Stimulated activated naive B cell treated with anti-CD40 and anti-IgM and Interleukin-4, amounts not matched to agents 10 μg/mL and 1 μg/mL and 100 μg/mL, for 72 hours (primary cell): ENCODE results near the gene FGF2.
A peak's percentile ranks its signal among the peaks of the same experiment; 100 is the strongest.
"Not testable (repeated sequence)": the region's sequence is repeated elsewhere in the genome, so short reads cannot be mapped to it uniquely, and the experiment has no call there.

Experiments
- ATAC-seq, 2 donors: fragments of 150-1000 bp; cut with Tn5 transposase; replicated peaks; 2 replicates each; pipeline ENCODE4 v1.10.0; 2021; ENCODE audit warnings: moderate library complexity in 1 of 2
- DNase-seq: peaks from one replicate; pipeline ENCODE4 v3.0.0; 2021
- H3K27ac Mint-ChIP-seq: one replicate; pipeline ENCODE4 v1.8.0; 2022; ENCODE audit warnings: mild to moderate bottlenecking, mixed read lengths
- H3K27me3 Mint-ChIP-seq, 2 donors: one replicate each; pipeline ENCODE4 v1.8.0; 2022; ENCODE audit warnings: mixed read lengths in 2 of 2
- H3K36me3 Mint-ChIP-seq, 2 donors: one replicate each; pipeline ENCODE4 v1.8.0; 2022; ENCODE audit warnings: mixed read lengths in 2 of 2, mild to moderate bottlenecking in 1 of 2
- H3K4me1 Mint-ChIP-seq, 2 donors: one replicate each; pipeline ENCODE4 v1.8.0; 2022; ENCODE audit warnings: mixed read lengths in 2 of 2, mild to moderate bottlenecking in 1 of 2
- H3K4me3 Mint-ChIP-seq, 2 donors: one replicate each; pipeline ENCODE4 v1.8.0; 2022; ENCODE audit warnings: mild to moderate bottlenecking in 2 of 2, mixed read lengths in 2 of 2, moderate library complexity in 1 of 2
- H3K9me3 Mint-ChIP-seq, 2 donors: one replicate each; pipeline ENCODE4 v1.8.0; 2022; ENCODE audit warnings: mixed read lengths in 2 of 2, mild to moderate bottlenecking in 1 of 2

Gene FGF2

GRCh38 chr4:122826553-122827257 is at the start of gene FGF2:
Gene FGF2 (plus strand): TSS chr4:122826831. CDS start chr4:122827175, 344 bp downstream.
- DNase-seq: no peak
- peak; percentile 3 to 7 for ATAC-seq
- Mint-ChIP-seq H3K4me3 (peak within 1 kb of the TSS; percentile 85 to 92), H3K9me3 (peaks cover 0 to 2% of the 10 kb centered on the region in 2 donors), H3K4me1 (peaks cover 13 to 22% of the 10 kb centered on the region in 2 donors), H3K36me3 (peaks cover 0 to 1% of the 10 kb centered on the region in 2 donors), H3K27ac (peak within 1 kb of the TSS; percentile 84), H3K27me3 (peaks cover 67 to 76% of the 10 kb centered on the region in 2 donors)

DNA sequence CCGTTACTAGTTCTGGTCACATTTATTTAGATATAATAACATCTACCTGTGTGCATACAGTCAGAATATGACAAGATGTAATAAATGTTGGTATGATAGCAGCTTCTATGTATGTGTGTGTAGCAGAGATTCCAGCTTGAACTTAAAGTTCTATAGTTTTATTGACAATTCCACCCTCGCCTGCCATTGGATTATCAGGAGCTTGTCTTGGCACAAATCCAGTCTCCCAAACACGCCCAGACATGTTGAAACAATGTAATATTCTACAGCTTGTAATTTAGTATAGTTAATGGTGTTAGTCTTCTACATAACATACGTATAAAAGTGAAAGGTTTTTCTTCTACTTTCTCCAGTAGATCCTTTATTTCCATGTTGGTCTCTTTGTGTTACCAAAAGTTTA is 49.7 kb upstream of the FGF2 start:
- Mint-ChIP-seq H3K9me3 (no peaks in the 10 kb centered on the region), H3K27me3 (peaks cover 8 to 11% of the 10 kb centered on the region in 2 donors), H3K27ac (no peak overlapping the region), H3K4me3 (no peak overlapping the region), H3K36me3 (no peaks in the 10 kb centered on the region), H3K4me1 (peaks cover 0 to 2% of the 10 kb centered on the region in 2 donors)
- ATAC-seq: no peak
- DNase-seq: no peak

- no peak overlapping the region for H3K4me3 Mint-ChIP-seq
- ATAC-seq (no peak), DNase-seq (no peak)
- no peaks in the 10 kb centered on the region for H3K36me3 Mint-ChIP-seq
- peaks cover 9 to 19% of the 10 kb centered on the region in 2 donors for H3K27me3 Mint-ChIP-seq
- H3K9me3 Mint-ChIP-seq: no peaks in the 10 kb centered on the region
- peaks cover 0 to 2% of the 10 kb centered on the region in 2 donors for H3K4me1 Mint-ChIP-seq
- no peak overlapping the region for H3K27ac Mint-ChIP-seq
These were observed 48.6 kb upstream of the FGF2 start for GRCh38 chr4:122777846-122778673.

DNA sequence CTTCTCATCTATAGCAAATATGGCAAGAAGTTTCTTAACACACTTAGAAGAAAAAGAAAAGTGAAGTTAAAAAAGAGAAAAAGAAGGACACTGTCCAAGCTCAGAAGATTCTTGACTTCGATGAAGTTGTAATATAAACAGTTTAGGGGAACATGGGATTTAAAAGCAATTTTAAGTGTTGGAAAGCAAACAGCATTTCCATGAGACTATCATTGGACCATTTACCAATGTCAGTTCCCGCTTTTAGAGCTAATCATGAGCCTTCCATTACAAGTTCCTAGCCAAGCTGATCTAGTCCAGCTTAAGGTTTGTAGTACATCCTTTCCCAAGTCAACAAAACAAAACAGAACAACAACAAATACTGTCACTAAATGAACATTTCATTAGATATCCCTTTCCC is 45.1 kb upstream of the FGF2 start:
- DNase-seq (no peak), ATAC-seq (no peak)
- no peak overlapping the region for H3K27ac Mint-ChIP-seq
- peaks cover 21 to 25% of the 10 kb centered on the region in 2 donors for H3K27me3 Mint-ChIP-seq
- H3K36me3 Mint-ChIP-seq: no peaks in the 10 kb centered on the region
- H3K4me1 Mint-ChIP-seq: peaks cover 7 to 15% of the 10 kb centered on the region in 2 donors
- H3K9me3 Mint-ChIP-seq: peaks cover 1 to 3% of the 10 kb centered on the region in 2 donors
- H3K4me3 Mint-ChIP-seq: no peak overlapping the region

DNA sequence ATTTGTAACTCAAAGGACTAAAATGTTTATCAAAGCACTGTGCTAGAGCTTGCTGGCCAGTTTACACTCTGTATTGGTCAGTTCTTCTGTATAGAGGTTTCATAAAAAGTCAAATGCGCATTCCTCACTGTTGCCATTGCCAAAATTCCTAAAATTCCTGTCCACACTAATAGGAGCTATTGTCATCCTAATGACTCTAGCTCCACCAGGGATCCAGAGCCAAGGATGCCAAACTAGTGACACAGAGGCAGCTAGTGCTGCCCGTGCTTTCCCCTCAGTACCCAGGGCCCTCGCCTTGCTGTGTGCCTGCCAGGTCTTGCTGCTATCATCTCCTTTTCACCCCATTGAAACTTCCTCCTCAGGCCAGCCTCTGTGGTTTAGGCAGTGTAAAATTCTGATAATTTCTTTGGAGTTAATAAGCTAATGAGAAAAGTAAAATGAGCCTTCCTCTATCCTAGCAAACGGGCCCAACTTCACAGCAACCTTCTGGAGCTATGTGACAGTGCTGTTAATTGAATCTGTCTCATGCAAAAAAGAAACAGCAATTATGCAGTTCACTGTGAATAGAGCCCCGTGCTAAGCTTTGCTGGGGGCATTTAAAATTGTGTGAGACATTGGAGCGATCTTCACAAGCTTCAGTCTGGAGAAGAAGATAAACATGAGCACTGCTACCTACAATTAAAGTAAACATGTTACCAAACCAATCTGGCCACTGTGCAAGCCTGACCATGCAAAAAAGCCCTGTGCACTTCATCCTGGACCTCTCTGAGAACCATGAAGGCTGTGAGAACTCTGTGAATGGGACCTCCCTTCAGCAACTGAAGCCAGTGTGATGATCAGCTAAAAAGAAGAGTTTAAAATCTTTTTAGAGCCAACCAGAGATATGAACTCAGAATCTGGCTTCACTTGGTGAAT is 43.1 kb upstream of the FGF2 start:
- H3K36me3 Mint-ChIP-seq: no peaks in the 10 kb centered on the region
- no peak overlapping the region for H3K27ac Mint-ChIP-seq
- ATAC-seq (no peak), DNase-seq (no peak)
- peaks cover 7 to 15% of the 10 kb centered on the region in 2 donors for H3K4me1 Mint-ChIP-seq
- peaks cover 22 to 25% of the 10 kb centered on the region in 2 donors for H3K27me3 Mint-ChIP-seq
- H3K9me3 Mint-ChIP-seq: peaks cover 1 to 4% of the 10 kb centered on the region in 2 donors
- H3K4me3 Mint-ChIP-seq: no peak overlapping the region

GRCh38 chr4:122784261-122784660 is 42.4 kb upstream of the FGF2 start:
- no peak overlapping the region for H3K27ac Mint-ChIP-seq

DNA sequence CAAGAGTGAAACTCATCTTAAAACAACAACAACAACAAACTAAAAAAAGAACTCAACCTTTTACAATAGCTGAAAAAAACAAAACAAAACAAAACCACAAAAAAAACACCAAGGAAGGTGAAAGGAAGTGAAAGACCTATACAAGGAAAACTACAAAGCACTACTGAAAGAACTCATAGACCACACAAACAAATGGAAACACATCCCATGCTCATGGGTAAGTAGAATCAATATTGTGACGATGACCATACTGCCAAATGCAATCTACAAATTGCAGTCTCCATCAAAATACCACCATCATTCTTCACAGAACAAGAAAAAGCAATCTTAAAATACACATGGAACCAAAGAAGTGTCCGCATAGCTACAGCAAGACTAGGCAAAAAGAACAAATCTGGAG is 41.5 kb upstream of the FGF2 start:
- H3K4me3 Mint-ChIP-seq: no peak overlapping the region
- peaks cover 23 to 24% of the 10 kb centered on the region in 2 donors for H3K27me3 Mint-ChIP-seq
- DNase-seq: no peak
- H3K4me1 Mint-ChIP-seq: peaks cover 7 to 15% of the 10 kb centered on the region in 2 donors
- no peaks in the 10 kb centered on the region for H3K36me3 Mint-ChIP-seq
- no peak overlapping the region for H3K27ac Mint-ChIP-seq
- peaks cover 1 to 4% of the 10 kb centered on the region in 2 donors for H3K9me3 Mint-ChIP-seq
- no peak for ATAC-seq

More at GRCh38 chr4:122784261-122784660, 42.4 kb upstream of the FGF2 start:
- Mint-ChIP-seq H3K4me3 (no peak overlapping the region), H3K36me3 (no peaks in the 10 kb centered on the region), H3K27me3 (peaks cover 22 to 25% of the 10 kb centered on the region in 2 donors), H3K4me1 (peaks cover 7 to 15% of the 10 kb centered on the region in 2 donors), H3K9me3 (peaks cover 1 to 4% of the 10 kb centered on the region in 2 donors)
- ATAC-seq (no peak), DNase-seq (no peak)

- Mint-ChIP-seq H3K4me1 (peaks cover 7 to 15% of the 10 kb centered on the region in 2 donors), H3K27me3 (peaks cover 18 to 23% of the 10 kb centered on the region in 2 donors)
- not testable (repeated sequence) for H3K4me3 Mint-ChIP-seq, H3K9me3 Mint-ChIP-seq, H3K36me3 Mint-ChIP-seq, H3K27ac Mint-ChIP-seq, DNase-seq
- ATAC-seq: peak; percentile 41 to 72
These were observed 40.3 kb upstream of the FGF2 start for GRCh38 chr4:122786296-122786695.

DNA sequence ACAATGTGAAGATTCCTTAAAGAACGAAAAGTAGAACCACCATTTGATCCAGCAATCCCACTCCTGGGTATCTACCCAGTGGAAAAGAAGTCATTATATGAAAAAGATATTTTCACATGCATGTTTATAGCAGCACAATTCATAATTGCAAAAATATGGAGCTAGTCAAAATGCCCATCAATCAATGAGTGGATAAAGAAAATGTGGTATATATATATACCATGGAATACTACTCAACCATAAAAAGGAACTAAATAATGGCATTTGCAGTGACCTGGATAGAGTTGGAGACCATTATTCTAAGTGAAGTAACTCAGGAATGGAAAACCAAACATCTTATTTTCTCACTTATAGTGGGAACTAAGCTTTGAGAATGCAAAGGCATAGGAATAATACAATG is 39.7 kb upstream of the FGF2 start:
- H3K4me3 Mint-ChIP-seq, H3K27ac Mint-ChIP-seq, H3K36me3 Mint-ChIP-seq, ATAC-seq, H3K9me3 Mint-ChIP-seq, DNase-seq: not testable (repeated sequence)
- peaks cover 7 to 15% of the 10 kb centered on the region in 2 donors for H3K4me1 Mint-ChIP-seq
- peaks cover 13 to 18% of the 10 kb centered on the region in 2 donors for H3K27me3 Mint-ChIP-seq

GRCh38 chr4:122787940-122788339 is 38.7 kb upstream of the FGF2 start:
- peaks cover 6 to 18% of the 10 kb centered on the region in 2 donors for H3K27me3 Mint-ChIP-seq
- no peaks in the 10 kb centered on the region for H3K36me3 Mint-ChIP-seq
- H3K9me3 Mint-ChIP-seq: peaks cover 1 to 4% of the 10 kb centered on the region in 2 donors
- peaks cover 7 to 15% of the 10 kb centered on the region in 2 donors for H3K4me1 Mint-ChIP-seq
- ATAC-seq (no peak), DNase-seq (no peak)
- no peak overlapping the region for H3K27ac Mint-ChIP-seq
- H3K4me3 Mint-ChIP-seq: no peak overlapping the region

DNA sequence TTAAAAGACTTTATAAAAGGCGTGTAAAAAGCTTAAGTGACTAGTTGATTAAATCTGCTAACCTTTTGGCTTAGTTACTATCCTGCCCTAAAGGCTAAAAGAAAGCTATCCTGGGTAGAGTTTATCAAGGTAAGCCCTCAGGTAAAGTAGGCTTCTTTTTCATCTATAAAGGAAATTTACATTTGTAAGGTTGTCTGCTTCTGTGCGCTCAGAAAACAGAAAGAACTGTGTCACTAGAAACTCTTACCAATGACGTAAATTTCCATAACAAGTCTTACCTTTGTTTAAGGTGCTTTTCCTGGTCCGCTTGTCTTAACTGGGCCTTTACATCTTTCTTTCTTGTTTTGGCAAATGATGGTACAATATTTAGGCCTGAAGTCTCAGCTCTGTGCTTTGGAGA is 37.7 kb upstream of the FGF2 start:
- peaks cover 7 to 15% of the 10 kb centered on the region in 2 donors for H3K4me1 Mint-ChIP-seq
- no peak for ATAC-seq

DNA sequence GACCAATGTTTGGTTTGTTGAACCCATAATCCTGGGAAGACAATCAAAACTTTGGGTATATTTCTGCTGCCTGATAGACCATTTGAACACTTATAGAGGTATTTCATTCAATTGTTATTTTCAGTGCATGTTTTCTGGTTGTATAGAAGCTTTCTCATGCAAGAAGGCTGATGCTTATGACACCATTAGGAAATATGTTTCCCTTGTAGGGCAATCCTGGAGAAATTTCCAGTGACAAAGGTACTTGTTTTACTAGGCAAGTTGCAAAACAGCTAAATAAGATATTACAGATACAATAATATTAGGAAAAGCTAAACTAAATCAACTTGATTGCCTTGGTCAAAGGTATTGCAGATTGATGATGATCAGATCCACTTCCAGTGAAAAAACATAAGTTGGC is 32.8 kb upstream of the FGF2 start:
- Mint-ChIP-seq H3K4me3 (no peak overlapping the region), H3K36me3 (no peaks in the 10 kb centered on the region), H3K4me1 (no peaks in the 10 kb centered on the region), H3K27ac (no peak overlapping the region), H3K27me3 (peaks cover 13 to 17% of the 10 kb centered on the region in 2 donors), H3K9me3 (no peaks in the 10 kb centered on the region)
- ATAC-seq (no peak), DNase-seq (no peak)

More for the DNA sequence above, 37.7 kb upstream of the FGF2 start:
- Mint-ChIP-seq H3K36me3 (no peaks in the 10 kb centered on the region), H3K27ac (no peak overlapping the region), H3K9me3 (peaks cover 1 to 4% of the 10 kb centered on the region in 2 donors), H3K27me3 (peaks cover 0 to 14% of the 10 kb centered on the region in 2 donors), H3K4me3 (no peak overlapping the region)
- no peak for DNase-seq

- H3K4me1 Mint-ChIP-seq: no peaks in the 10 kb centered on the region
- DNase-seq: no peak
- H3K27ac Mint-ChIP-seq: no peak overlapping the region
- no peaks in the 10 kb centered on the region for H3K9me3 Mint-ChIP-seq
- H3K4me3 Mint-ChIP-seq: no peak overlapping the region
- no peaks in the 10 kb centered on the region for H3K36me3 Mint-ChIP-seq
- no peak for ATAC-seq
- H3K27me3 Mint-ChIP-seq: peaks cover 12 to 13% of the 10 kb centered on the region in 2 donors
These were observed 29.7 kb upstream of the FGF2 start for GRCh38 chr4:122796801-122797404.
